Measurements from ENCODE around the gene GHRH.
A peak's percentile ranks its signal among the peaks of the same experiment; 100 is the strongest.

GHRH gene

DNA sequence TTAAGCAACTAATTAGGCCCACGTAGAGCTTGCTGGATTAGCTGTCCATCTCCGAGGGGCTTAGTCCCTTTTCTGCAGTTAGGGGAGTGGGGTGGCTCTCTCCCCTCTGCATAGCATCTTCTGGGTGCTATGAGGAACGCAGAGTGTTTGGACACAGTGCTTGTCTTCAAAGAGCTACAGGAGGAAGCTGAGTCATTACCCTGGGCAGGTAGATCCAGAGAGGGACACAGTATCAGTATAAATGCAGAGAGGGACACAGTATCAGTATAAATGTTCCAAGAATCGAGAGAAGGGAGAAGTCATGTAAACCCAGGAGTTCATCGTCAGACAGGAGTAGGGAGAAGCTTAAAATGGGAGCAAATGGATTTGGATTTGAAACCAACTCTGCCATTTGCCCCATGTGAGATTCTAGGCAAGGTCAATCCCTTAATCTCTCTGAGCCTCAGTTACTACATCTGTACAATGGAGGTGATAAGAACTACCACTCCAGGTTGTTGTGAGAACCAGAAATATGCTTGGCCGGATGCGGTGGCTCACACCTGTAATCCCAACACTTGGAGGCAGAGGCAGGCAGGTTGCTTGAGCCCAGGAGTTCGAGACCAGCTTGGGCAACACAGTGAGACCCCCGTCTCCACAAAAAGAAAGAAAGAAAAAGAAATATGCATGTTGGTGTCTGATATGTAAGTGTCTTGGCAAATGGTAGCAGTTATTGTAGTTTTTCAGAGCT lies 5.5 kb upstream of the GHRH start:
- Histone ChIP-seq H3K9ac (ENCODE audit: low read length) (no peak overlapping the region), H3K27ac (ENCODE audit: low read length) (no peak overlapping the region), H3K27me3 (ENCODE audit: low read depth, low read length) (peaks cover 19% of the 10 kb centered on the region; the same call in 1 of the 2 replicates), H2AFZ (ENCODE audit: low read depth, low read length) (no peak overlapping the region), H3K79me2 (ENCODE audit: low read length) (no peaks in the 10 kb centered on the region), H3K9me3 (ENCODE audit: insufficient read depth, low read length) (no peaks in the 10 kb centered on the region), H3K36me3 (replicated peaks; ENCODE audit: low read depth, low read length) (no peaks in the 10 kb centered on the region), H3K4me3 (ENCODE audit: low read length) (no peak overlapping the region), H3K4me1 (ENCODE audit: low read length) (peaks cover 35% of the 10 kb centered on the region), H4K20me1 (ENCODE audit: insufficient read depth, low read length) (no peaks in the 10 kb centered on the region), H3K4me2 (ENCODE audit: low read length) (no peak overlapping the region)
- TF ChIP-seq EZH2phosphoT487 (IDR thresholded peaks at IDR 0.05; ENCODE audit: low read depth): no peak
- TF ChIP-seq, protein P1, sequence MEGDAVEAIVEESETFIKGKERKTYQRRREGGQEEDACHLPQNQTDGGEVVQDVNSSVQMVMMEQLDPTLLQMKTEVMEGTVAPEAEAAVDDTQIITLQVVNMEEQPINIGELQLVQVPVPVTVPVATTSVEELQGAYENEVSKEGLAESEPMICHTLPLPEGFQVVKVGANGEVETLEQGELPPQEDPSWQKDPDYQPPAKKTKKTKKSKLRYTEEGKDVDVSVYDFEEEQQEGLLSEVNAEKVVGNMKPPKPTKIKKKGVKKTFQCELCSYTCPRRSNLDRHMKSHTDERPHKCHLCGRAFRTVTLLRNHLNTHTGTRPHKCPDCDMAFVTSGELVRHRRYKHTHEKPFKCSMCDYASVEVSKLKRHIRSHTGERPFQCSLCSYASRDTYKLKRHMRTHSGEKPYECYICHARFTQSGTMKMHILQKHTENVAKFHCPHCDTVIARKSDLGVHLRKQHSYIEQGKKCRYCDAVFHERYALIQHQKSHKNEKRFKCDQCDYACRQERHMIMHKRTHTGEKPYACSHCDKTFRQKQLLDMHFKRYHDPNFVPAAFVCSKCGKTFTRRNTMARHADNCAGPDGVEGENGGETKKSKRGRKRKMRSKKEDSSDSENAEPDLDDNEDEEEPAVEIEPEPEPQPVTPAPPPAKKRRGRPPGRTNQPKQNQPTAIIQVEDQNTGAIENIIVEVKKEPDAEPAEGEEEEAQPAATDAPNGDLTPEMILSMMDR (IDR thresholded peaks at IDR 0.05; ENCODE audit: low read depth, low read length): no peak

DNA sequence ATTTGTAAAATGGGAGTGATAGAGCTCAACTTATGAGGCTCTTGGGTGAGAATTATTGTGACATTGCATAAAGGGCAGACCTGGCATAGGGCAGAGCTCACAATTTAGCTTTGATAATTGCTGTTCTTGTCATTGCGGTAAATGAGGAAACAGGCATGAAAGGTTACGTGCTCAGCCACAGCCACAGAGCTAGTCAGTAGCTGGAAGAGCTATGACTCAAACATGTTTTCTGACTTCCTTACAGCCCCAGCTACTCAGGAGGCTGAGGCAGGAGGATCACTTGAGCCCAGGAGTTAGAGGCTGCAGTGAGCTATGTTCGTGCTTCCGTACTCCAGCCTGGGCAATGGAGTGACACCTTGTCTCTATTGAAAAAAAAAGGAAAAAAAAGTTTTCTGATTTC lies 3.5 kb upstream of the GHRH start:
- Histone ChIP-seq H3K4me3 (ENCODE audit: low read length) (peak overlapping the region; percentile 22), H3K36me3 (replicated peaks; ENCODE audit: low read depth, low read length) (no peaks in the 10 kb centered on the region), H3K27ac (ENCODE audit: low read length) (no peak overlapping the region), H3K27me3 (ENCODE audit: low read depth, low read length) (peaks cover 37% of the 10 kb centered on the region), H4K20me1 (ENCODE audit: insufficient read depth, low read length) (no peaks in the 10 kb centered on the region), H3K4me1 (ENCODE audit: low read length) (peaks cover 21% of the 10 kb centered on the region), H2AFZ (ENCODE audit: low read depth, low read length) (peak overlapping the region; percentile 14; the same call in 1 of the 2 replicates), H3K79me2 (ENCODE audit: low read length) (no peaks in the 10 kb centered on the region), H3K9me3 (ENCODE audit: insufficient read depth, low read length) (no peaks in the 10 kb centered on the region), H3K4me2 (ENCODE audit: low read length) (peak overlapping the region; percentile 49), H3K9ac (ENCODE audit: low read length) (no peak overlapping the region)
- TF ChIP-seq, protein P1 (IDR thresholded peaks at IDR 0.05; ENCODE audit: low read depth, low read length): no peak
- TF ChIP-seq EZH2phosphoT487 (IDR thresholded peaks at IDR 0.05; ENCODE audit: low read depth): no peak

DNA sequence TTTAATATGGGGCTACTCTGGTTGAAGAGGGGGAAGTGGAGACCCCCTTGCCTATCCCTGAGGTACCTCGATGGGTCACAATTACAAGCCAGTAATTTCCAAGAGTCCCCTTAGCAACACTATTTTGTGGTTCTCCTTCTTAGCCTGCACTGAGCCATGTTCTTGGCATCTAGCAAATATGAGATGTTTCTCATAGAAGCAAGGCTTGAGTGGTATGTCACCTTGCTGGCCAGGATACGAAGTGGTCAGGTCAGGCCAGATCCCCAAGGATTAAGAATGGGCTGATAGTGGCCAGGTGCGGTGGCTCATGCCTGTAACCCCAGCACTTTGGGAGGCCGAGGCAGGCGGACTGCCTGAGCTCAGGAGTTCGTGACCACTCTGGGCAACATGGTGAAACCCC lies 2.1 kb upstream of the GHRH start:
- no peak overlapping the region for H3K9ac ChIP-seq (ENCODE audit: low read length)
- H3K27ac ChIP-seq (ENCODE audit: low read length): no peak overlapping the region
- no peaks in the 10 kb centered on the region for H4K20me1 ChIP-seq (ENCODE audit: insufficient read depth, low read length)
- H3K79me2 ChIP-seq (ENCODE audit: low read length): no peaks in the 10 kb centered on the region
- H3K4me3 ChIP-seq (ENCODE audit: low read length): no peak overlapping the region
- H3K4me1 ChIP-seq (ENCODE audit: low read length): peaks cover 12% of the 10 kb centered on the region
- TF ChIP-seq, protein P1 (IDR thresholded peaks at IDR 0.05; ENCODE audit: low read depth, low read length): no peak
- no peak for TF ChIP-seq EZH2phosphoT487 (IDR thresholded peaks at IDR 0.05; ENCODE audit: low read depth)
- no peak overlapping the region for H2AFZ ChIP-seq (ENCODE audit: low read depth, low read length)
- H3K9me3 ChIP-seq (ENCODE audit: insufficient read depth, low read length): no peaks in the 10 kb centered on the region
- H3K36me3 ChIP-seq (replicated peaks; ENCODE audit: low read depth, low read length): no peaks in the 10 kb centered on the region
- H3K27me3 ChIP-seq (ENCODE audit: low read depth, low read length): peaks cover 51% of the 10 kb centered on the region
- no peak overlapping the region for H3K4me2 ChIP-seq (ENCODE audit: low read length)

DNA sequence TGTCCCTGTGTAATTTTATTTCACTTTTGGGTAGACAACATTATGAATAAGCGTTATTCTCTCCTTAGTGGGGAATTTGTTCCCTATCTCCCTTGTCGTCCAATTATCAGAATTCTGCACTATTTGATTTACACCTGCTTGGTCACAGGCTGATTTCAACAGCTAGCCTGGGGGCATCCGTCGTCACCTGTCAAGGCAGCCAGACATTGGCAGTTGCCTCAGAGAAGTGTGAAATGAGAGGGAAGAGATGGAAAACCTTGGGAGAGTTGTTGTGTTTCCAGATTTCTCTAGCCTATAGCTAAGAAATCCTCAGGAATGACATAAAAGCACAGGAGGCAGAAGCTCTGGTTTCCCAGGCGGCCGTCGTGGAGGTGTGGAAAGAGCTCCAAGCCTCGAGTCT lies 891 bp upstream of the GHRH start:
- no peaks in the 10 kb centered on the region for H3K36me3 ChIP-seq (replicated peaks; ENCODE audit: low read depth, low read length)
- H4K20me1 ChIP-seq (ENCODE audit: insufficient read depth, low read length): no peaks in the 10 kb centered on the region
- H3K27me3 ChIP-seq (ENCODE audit: low read depth, low read length): peaks cover 59% of the 10 kb centered on the region
- no peak overlapping the region for H3K4me3 ChIP-seq (ENCODE audit: low read length)
- H3K9ac ChIP-seq (ENCODE audit: low read length): no peak overlapping the region
- TF ChIP-seq EZH2phosphoT487 (IDR thresholded peaks at IDR 0.05; ENCODE audit: low read depth): no peak
- TF ChIP-seq, protein P1 (IDR thresholded peaks at IDR 0.05; ENCODE audit: low read depth, low read length): no peak
- peaks cover 9% of the 10 kb centered on the region for H3K4me1 ChIP-seq (ENCODE audit: low read length)
- H3K27ac ChIP-seq (ENCODE audit: low read length): no peak overlapping the region
- H3K4me2 ChIP-seq (ENCODE audit: low read length): no peak overlapping the region
- H3K9me3 ChIP-seq (ENCODE audit: insufficient read depth, low read length): no peaks in the 10 kb centered on the region
- H3K79me2 ChIP-seq (ENCODE audit: low read length): no peaks in the 10 kb centered on the region
- H2AFZ ChIP-seq (ENCODE audit: low read depth, low read length): no peak overlapping the region
